22Rv1 (cell line): ENCODE measurements around the gene CLIC2.

ENCODE experiments used
- H3K27ac ChIP-seq: fragments of 450-650 bp; 2 replicates; pipeline ENCODE4 v1.5.1; 2017
- ZFX ChIP-seq: fragments of 450-650 bp; IDR thresholded peaks from 2 replicates; pipeline ENCODE4 v1.6.1; 2017; ENCODE audit warnings: antibody characterized with exemption, borderline replicate concordance
- TF ChIP-seq, protein P1 (sequence below): fragments of 450-650 bp; IDR thresholded peaks from 2 replicates; pipeline ENCODE4 v1.5.1; 2017; ENCODE audit warnings: mild to moderate bottlenecking

CLIC2 gene

DNA sequence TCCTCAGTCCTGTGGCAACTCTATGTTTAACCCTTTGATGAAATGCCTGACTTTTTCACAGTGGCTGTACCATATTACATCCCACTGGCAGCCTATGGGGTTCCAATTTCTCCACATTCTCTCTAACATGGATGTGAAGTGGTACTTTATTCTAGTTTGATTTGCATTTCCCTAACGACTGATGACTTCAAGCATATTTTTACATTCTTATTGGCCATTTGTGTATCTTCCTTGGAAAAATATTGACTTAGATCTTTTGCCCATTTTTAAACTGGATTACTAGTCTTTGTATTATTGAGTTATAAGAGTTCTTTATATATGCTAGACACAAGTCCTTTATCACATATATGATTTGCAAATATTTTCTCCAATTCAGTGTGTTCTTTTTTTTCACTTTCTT, 68.0 kb downstream of the CLIC2 start:
- TF ChIP-seq, protein P1, sequence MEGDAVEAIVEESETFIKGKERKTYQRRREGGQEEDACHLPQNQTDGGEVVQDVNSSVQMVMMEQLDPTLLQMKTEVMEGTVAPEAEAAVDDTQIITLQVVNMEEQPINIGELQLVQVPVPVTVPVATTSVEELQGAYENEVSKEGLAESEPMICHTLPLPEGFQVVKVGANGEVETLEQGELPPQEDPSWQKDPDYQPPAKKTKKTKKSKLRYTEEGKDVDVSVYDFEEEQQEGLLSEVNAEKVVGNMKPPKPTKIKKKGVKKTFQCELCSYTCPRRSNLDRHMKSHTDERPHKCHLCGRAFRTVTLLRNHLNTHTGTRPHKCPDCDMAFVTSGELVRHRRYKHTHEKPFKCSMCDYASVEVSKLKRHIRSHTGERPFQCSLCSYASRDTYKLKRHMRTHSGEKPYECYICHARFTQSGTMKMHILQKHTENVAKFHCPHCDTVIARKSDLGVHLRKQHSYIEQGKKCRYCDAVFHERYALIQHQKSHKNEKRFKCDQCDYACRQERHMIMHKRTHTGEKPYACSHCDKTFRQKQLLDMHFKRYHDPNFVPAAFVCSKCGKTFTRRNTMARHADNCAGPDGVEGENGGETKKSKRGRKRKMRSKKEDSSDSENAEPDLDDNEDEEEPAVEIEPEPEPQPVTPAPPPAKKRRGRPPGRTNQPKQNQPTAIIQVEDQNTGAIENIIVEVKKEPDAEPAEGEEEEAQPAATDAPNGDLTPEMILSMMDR = no peak
- TF ChIP-seq ZFX = no peak
- H3K27ac ChIP-seq = no peak overlapping the region

DNA sequence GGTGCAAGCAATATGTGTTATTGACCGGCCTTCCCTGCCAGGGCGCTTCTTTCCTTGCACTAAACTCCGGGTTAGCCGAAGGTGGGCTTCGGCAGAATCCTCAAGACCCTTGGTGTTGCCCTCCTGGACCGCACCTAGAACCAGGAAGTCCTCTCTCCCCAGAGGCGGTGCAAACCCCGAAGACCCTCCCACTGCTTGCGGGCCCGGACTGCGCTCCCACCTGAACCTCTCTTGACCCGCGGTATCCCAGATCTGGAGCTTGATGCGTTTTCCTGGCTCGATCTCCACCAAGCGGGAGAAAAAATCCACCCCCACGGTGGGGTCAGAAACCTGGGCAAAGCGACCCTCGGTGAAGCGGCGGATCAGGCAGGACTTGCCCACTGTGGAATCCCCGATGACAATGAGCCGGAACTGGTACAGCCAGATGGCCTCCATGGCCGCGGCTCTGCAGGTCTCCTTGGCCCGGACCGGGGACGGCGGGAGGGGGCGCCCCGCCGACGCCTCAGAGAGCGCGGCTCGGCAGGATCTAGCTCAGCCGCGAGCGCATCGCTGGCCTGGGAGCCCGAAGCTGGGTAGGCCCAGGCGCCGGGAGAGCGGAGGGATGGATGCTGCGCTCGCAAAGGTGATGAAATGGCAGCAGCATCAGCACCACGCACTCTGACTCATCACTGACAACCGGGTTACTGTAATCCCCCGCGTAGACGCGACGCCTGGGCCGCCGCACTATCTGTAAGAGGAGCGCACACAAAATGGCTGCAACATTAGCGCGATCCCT, 70.4 kb downstream of the CLIC2 start, which contains the start of gene RAB39B:
Gene RAB39B (minus strand): TSS at position 638 of the 775 bp plus-strand sequence. CDS start 203 bp downstream, at position 435.
- no peak within 1 kb of the TSS for H3K27ac ChIP-seq
- no peak for TF ChIP-seq ZFX
- TF ChIP-seq, protein P1 = no peak

DNA sequence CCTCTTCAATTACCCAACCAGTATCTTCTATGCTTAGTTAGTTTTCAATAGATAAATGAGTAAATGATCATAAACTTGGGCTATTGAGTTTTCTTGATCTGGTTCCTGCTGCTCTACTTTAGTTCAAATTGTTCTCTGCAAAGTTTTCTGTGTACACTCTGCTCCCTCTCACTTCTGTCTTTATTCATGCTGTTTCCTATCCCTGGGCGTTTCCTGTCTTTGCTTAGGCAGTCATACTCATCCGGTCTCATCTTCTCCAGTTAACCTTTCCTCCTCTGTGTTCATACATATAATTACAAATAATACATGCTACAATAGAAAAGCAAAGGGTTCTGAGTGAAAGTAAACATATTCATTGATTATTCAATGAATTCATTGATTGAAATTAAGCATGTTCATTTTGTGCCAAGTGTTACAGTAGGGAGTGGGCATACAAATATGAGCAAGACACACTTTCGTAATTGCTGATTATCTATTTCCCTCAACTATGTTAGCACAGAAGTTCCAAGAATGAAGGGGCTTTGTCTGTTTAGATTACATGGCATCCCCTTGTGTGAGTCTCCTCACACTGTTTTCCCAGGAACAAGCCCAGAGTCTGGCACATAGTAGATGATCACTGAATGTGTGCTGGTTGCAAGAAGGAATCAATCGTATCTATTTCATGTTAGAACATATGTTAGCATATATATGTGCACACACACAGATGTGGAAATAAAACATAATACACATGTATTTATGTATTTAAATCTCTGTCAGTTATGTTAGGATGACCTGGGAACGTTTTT, 71.3 kb downstream of the CLIC2 start:
- TF ChIP-seq, protein P1 = no peak
- TF ChIP-seq ZFX = no peak
- no peak overlapping the region for H3K27ac ChIP-seq

DNA sequence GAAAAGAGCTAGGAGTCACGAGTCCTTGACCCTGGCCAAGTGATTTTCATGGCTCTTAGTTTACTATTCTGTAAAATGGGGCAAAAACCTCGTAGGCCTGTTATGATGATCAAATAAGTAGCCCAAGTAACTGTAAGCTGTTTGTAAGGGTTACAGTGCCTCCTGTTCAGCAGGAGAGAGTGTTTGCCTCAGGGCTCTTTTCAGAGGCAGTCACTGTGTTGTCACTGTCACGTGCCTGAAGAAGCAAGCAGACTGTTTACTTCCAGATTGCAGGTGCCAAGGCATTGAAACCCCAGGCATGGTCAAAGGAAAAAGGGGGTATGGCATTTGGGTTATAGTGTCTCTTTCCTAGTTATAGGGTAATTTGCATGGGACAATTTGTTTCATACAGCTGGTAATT, 74.7 kb downstream of the CLIC2 start:
- TF ChIP-seq, protein P1 = no peak
- TF ChIP-seq ZFX = no peak
- peak overlapping the region; percentile 10 for H3K27ac ChIP-seq

DNA sequence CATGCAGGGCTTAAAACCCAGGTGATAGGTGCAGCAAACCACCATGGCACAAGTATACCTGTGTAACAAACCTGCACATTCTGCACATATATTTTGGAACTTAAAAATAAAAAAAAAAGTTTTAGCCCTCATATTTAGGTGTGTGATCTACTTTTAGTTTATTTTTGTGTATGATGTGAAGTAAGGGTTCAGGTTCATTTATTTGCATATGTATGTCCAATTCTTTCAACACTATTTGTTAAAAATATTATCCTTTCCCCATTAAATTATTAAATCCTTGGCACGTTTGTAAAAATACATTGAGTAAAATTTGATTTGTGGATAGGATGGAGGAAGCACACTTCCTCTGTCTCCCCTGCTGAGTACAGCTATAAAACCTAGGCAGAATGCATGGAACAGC, 83.0 kb downstream of the CLIC2 start:
- TF ChIP-seq, protein P1 = no peak
- TF ChIP-seq ZFX = no peak
- no peak overlapping the region for H3K27ac ChIP-seq

DNA sequence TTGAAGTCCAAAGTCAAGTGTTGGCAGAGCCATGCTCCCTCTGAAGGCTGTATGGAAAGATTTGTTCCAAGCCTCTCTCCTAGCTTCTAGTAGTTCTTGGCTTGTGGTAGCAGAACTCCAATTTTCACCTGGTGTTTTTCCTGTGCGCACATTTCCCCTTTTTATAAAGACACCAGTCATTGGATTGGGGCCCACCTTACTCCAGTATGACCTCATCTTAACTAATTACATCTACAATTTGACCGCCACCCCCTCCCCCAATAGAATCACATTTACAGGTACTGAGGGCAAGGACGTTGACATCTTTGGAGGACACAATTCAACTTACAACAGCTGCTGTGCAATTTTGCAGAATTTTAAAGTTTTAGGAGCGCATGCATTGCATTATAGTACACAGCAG, 86.9 kb downstream of the CLIC2 start:
- no peak overlapping the region for H3K27ac ChIP-seq
- TF ChIP-seq, protein P1 = no peak
- no peak for TF ChIP-seq ZFX

DNA sequence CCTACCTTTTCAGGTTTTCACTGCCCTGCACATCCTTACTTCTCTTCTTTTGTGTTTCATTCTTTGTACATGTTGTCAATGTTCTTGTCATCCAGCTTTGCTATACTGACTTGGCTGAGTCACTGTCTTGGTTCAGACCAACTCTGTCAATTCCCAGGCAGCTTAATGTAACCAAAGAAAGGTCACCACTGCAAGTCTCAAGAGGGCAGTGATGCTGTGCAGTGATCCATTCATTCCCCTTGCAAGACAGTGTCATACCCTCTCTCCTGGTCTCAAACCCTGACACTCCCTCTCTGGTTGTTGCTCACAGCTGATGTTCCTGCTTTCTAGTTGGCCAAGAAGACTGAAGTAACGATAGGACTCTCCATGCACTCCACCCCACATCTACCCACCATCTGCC, 87.7 kb downstream of the CLIC2 start:
- H3K27ac ChIP-seq = no peak overlapping the region
- TF ChIP-seq, protein P1 = no peak
- TF ChIP-seq ZFX = no peak
